Smooth muscle cell (in vitro differentiated cells): ENCODE data around the gene RAI1. TPM values are rescaled to one million over a fixed set of nuclear protein-coding genes. Genes with fewer than 3 reads are reported as not detected.

Source experiments
- DNase-seq: peaks from one replicate; lab custom pipeline; 2025; ENCODE audit not compliant: unreplicated experiment; lab: John Stamatoyannopoulos, UW
- H2AFZ ChIP-seq: fragments of 200-600 bp; sonication (generic); 2 replicates; pipeline ENCODE4 v1.6.0; 2016; ENCODE audit warnings: antibody characterized with exemption, low read depth, mild to moderate bottlenecking
- H3F3A ChIP-seq: fragments of 200-600 bp; sonication (generic); 2 replicates; pipeline ENCODE4 v1.6.0; 2017; ENCODE audit warnings: antibody characterized with exemption, low read depth
- H3K27ac ChIP-seq: fragments of 200-600 bp; sonication (generic); 2 replicates; pipeline ENCODE4 v1.5.1; 2016; ENCODE audit warnings: low read depth, mild to moderate bottlenecking
- H3K27me3 ChIP-seq: fragments of 200-600 bp; sonication (generic); 2 replicates; pipeline ENCODE4 v1.6.1; 2016; ENCODE audit warnings: low read depth, mild to moderate bottlenecking
- H3K36me3 ChIP-seq: fragments of 200-600 bp; sonication (generic); 2 replicates; pipeline ENCODE4 v1.5.1; 2016; ENCODE audit warnings: low read depth
- H3K4me1 ChIP-seq: fragments of 200-600 bp; sonication (generic); 2 replicates; pipeline ENCODE4 v1.5.1; 2016; ENCODE audit warnings: low read depth
- H3K4me2 ChIP-seq: fragments of 200-600 bp; sonication (generic); 2 replicates; pipeline ENCODE4 v1.6.0; 2016; ENCODE audit warnings: mild to moderate bottlenecking
- H3K4me3 ChIP-seq: fragments of 200-600 bp; sonication (generic); 2 replicates; pipeline ENCODE4 v1.5.1; 2016; ENCODE audit warnings: mild to moderate bottlenecking
- H3K79me2 ChIP-seq: fragments of 200-600 bp; sonication (generic); 2 replicates; pipeline ENCODE4 v1.6.0; 2016; ENCODE audit warnings: low read depth, mild to moderate bottlenecking
- H3K9ac ChIP-seq: fragments of 200-600 bp; sonication (generic); 2 replicates; pipeline ENCODE4 v1.6.0; 2016; ENCODE audit warnings: low read depth
- H3K9me3 ChIP-seq: fragments of 200-600 bp; sonication (generic); replicated peaks from 2 replicates; pipeline ENCODE4 v1.5.1; 2016; ENCODE audit warnings: low read depth
- H4K20me1 ChIP-seq: fragments of 200-600 bp; sonication (generic); 2 replicates; pipeline ENCODE4 v1.6.0; 2016; ENCODE audit warnings: low read depth
- CTCF ChIP-seq: fragments of 200-600 bp; sonication (generic); IDR thresholded peaks from 2 replicates; pipeline ENCODE4 v1.5.1; 2017; ENCODE audit warnings: borderline replicate concordance, mild to moderate bottlenecking, antibody characterized with exemption; ENCODE audit not compliant: insufficient read depth, poor library complexity, severe bottlenecking
- WGBS: methylation state at CpG from one replicate; pipeline ENCODE4 v1.1.7; 2016; ENCODE audit warnings: low lambda C conversion rate; 5-methylcytosine and 5-hydroxymethylcytosine counted together
- polyA plus RNA-seq: library from polyadenylated mRNA; unstranded; fragments of >200 nt; fragmentation: Nextera tagmentation; extraction: Ambion mirVana; gene quantifications from 2 replicates; pipeline ENCODE4 v1.2.1, GENCODE V29; 2016
- total RNA-seq: library from RNA; depleted of rRNA; stranded (reverse); fragments of >200 nt; gene quantifications from 2 replicates; pipeline ENCODE4 v1.2.3, GENCODE V29; 2014

Gene RAI1
- total and polyA plus RNA-seq, 2 experiments from 2014 or later = 11.1 to 17.6 TPM

- H2AFZ ChIP-seq = no peak overlapping the region
- no peaks in the 10 kb centered on the region for H3K36me3 ChIP-seq
- H4K20me1 ChIP-seq = no peaks in the 10 kb centered on the region
- H3K9ac ChIP-seq = no peak overlapping the region
- WGBS = 77% methylated on average over 3 of the region's 3 CpGs
- H3K27ac ChIP-seq = no peak overlapping the region
- DNase-seq = no peak
- H3K4me1 ChIP-seq = no peaks in the 10 kb centered on the region
- H3K4me2 ChIP-seq = no peak overlapping the region
- H3K4me3 ChIP-seq = no peak overlapping the region
- TF ChIP-seq CTCF = no peak
- no peaks in the 10 kb centered on the region for H3K27me3 ChIP-seq
- peaks cover 4% of the 10 kb centered on the region for H3F3A ChIP-seq
- H3K79me2 ChIP-seq = no peaks in the 10 kb centered on the region
- no peaks in the 10 kb centered on the region for H3K9me3 ChIP-seq
These were observed 27.9 kb upstream of the RAI1 start for GRCh38 chr17:17653343-17653742.

GRCh38 chr17:17659340-17659739 lies 21.9 kb upstream of the RAI1 start:
- no peak for DNase-seq
- H3F3A ChIP-seq = no peaks in the 10 kb centered on the region
- TF ChIP-seq CTCF = no peak
- H2AFZ ChIP-seq = no peak overlapping the region
- no peak overlapping the region for H3K9ac ChIP-seq
- no peaks in the 10 kb centered on the region for H3K9me3 ChIP-seq
- no peaks in the 10 kb centered on the region for H4K20me1 ChIP-seq
- no peaks in the 10 kb centered on the region for H3K4me1 ChIP-seq
- no peak overlapping the region for H3K4me2 ChIP-seq
- H3K79me2 ChIP-seq = no peaks in the 10 kb centered on the region
- no peaks in the 10 kb centered on the region for H3K27me3 ChIP-seq
- H3K4me3 ChIP-seq = no peak overlapping the region
- no peak overlapping the region for H3K27ac ChIP-seq
- 87% methylated on average over 4 of the region's 4 CpGs for WGBS
- no peaks in the 10 kb centered on the region for H3K36me3 ChIP-seq

GRCh38 chr17:17661134-17661533 lies 20.1 kb upstream of the RAI1 start:
- Histone ChIP-seq H3K79me2 (no peaks in the 10 kb centered on the region), H3F3A (no peaks in the 10 kb centered on the region), H3K27ac (no peak overlapping the region), H3K9ac (no peak overlapping the region), H3K27me3 (no peaks in the 10 kb centered on the region), H3K4me2 (no peak overlapping the region), H3K4me1 (no peaks in the 10 kb centered on the region), H4K20me1 (no peaks in the 10 kb centered on the region), H3K4me3 (no peak overlapping the region), H3K36me3 (no peaks in the 10 kb centered on the region), H3K9me3 (no peaks in the 10 kb centered on the region), H2AFZ (no peak overlapping the region)
- WGBS = 91% methylated on average over 8 of the region's 8 CpGs
- DNase-seq = no peak
- TF ChIP-seq CTCF = no peak

GRCh38 chr17:17661834-17662385 lies 19.3 kb upstream of the RAI1 start:
- H3K36me3 ChIP-seq = no peaks in the 10 kb centered on the region
- 80% methylated on average over 10 of the region's 10 CpGs for WGBS
- DNase-seq = no peak

More at GRCh38 chr17:17661834-17662385, 19.3 kb upstream of the RAI1 start:
- Histone ChIP-seq H3K79me2 (no peaks in the 10 kb centered on the region), H3K27me3 (no peaks in the 10 kb centered on the region), H3K9me3 (no peaks in the 10 kb centered on the region), H3K27ac (no peak overlapping the region), H3K4me1 (no peaks in the 10 kb centered on the region), H3F3A (no peaks in the 10 kb centered on the region), H4K20me1 (no peaks in the 10 kb centered on the region), H3K4me2 (no peak overlapping the region), H3K9ac (no peak overlapping the region), H2AFZ (no peak overlapping the region), H3K4me3 (no peak overlapping the region)
- no peak for TF ChIP-seq CTCF
